Keratinocyte (primary cell): ENCODE data around the gene ZNF724. TPM values are rescaled to one million over a fixed set of nuclear protein-coding genes. Genes with fewer than 3 reads are reported as not detected.
"Not testable (repeated sequence)": the region's sequence is repeated elsewhere in the genome, so short reads cannot be mapped to it uniquely, and the experiment has no call there.

Experiments
- DNase-seq: peaks from one replicate; pipeline ENCODE4 v3.0.0-alpha.2; 2011; ENCODE audit warnings: low read depth, missing footprints, low spot score
- FAIRE-seq: peaks from 2 replicates; lab custom pipeline; 2011; peaks lifted over from hg19 to GRCh38; lab: Jason Lieb, UNC
- H2AFZ ChIP-seq: 2 replicates; pipeline ENCODE4 v1.6.0; 2012; ENCODE audit warnings: low read length, control low read depth, inconsistent platforms; ENCODE audit not compliant: control insufficient read depth
- H3K27ac ChIP-seq: 2 replicates; pipeline ENCODE4 v1.5.1; 2011; ENCODE audit warnings: low read length; ENCODE audit not compliant: control insufficient read depth, insufficient read depth
- H3K27me3 ChIP-seq: 3 replicates; pipeline ENCODE4 v1.6.0; 2011; ENCODE audit warnings: low read length; ENCODE audit not compliant: control insufficient read depth, insufficient read depth; ENCODE audit errors: extremely low read depth
- H3K36me3 ChIP-seq, 2 experiments: 2 replicates in 1 of 2; 3 replicates in 1 of 2; pipeline ENCODE4 v1.5.1; 2011; ENCODE audit warnings: low read length in 2 of 2, mild to moderate bottlenecking in 1 of 2; ENCODE audit not compliant: control insufficient read depth in 2 of 2, insufficient read depth in 2 of 2; ENCODE audit errors: extremely low read depth in 1 of 2
- H3K4me1 ChIP-seq: 3 replicates; pipeline ENCODE4 v1.5.1; 2011; ENCODE audit warnings: low read length; ENCODE audit not compliant: control insufficient read depth, insufficient read depth; ENCODE audit errors: extremely low read depth
- H3K4me2 ChIP-seq: 3 replicates; pipeline ENCODE4 v1.6.0; 2011; ENCODE audit warnings: low read depth, low read length; ENCODE audit not compliant: control insufficient read depth, insufficient read depth; ENCODE audit errors: extremely low read depth
- H3K4me3 ChIP-seq, 3 experiments: fragments of 200-600 bp in 1 of 3; sonication (generic) in 1 of 3; 2 replicates in 2 of 3; 3 replicates in 1 of 3; pipeline ENCODE4 v1.5.1; 2011 to 2016; ENCODE audit warnings: low read length in 3 of 3, mild to moderate bottlenecking in 3 of 3, control low read depth in 2 of 3, inconsistent platforms in 1 of 3, low read depth in 1 of 3, mixed read lengths in 1 of 3, mixed run types in 1 of 3, moderate library complexity in 1 of 3; ENCODE audit not compliant: control insufficient read depth in 2 of 3, insufficient read depth in 2 of 3; ENCODE audit errors: extremely low read depth in 1 of 3
- H3K79me2 ChIP-seq: 2 replicates; pipeline ENCODE4 v1.6.0; 2012; ENCODE audit warnings: low read length; ENCODE audit not compliant: control insufficient read depth, insufficient read depth
- H3K9ac ChIP-seq: 3 replicates; pipeline ENCODE4 v1.6.0; 2011; ENCODE audit warnings: low read length; ENCODE audit not compliant: control insufficient read depth, insufficient read depth; ENCODE audit errors: extremely low read depth
- H3K9me1 ChIP-seq: 3 replicates; pipeline ENCODE4 v1.6.0; 2011; ENCODE audit warnings: low read length; ENCODE audit not compliant: control insufficient read depth, insufficient read depth; ENCODE audit errors: extremely low read depth
- H3K9me3 ChIP-seq: 2 replicates; pipeline ENCODE4 v1.5.1; 2012; ENCODE audit warnings: low read depth, low read length; ENCODE audit not compliant: control insufficient read depth
- H4K20me1 ChIP-seq: 3 replicates; pipeline ENCODE4 v1.6.0; 2011; ENCODE audit warnings: low read length; ENCODE audit not compliant: control insufficient read depth, insufficient read depth; ENCODE audit errors: extremely low read depth
- CTCF ChIP-seq, 3 experiments: IDR thresholded peaks in 1 of 3; conservative IDR thresholded peaks in 1 of 3; optimal IDR thresholded peaks in 1 of 3; 2 replicates in 2 of 3; 3 replicates in 1 of 3; pipeline versions ENCODE3 to v1.5.1; 2011; ENCODE audit warnings: low read length in 3 of 3, mild to moderate bottlenecking in 3 of 3, moderate library complexity in 2 of 3, control low read depth in 1 of 3, inconsistent platforms in 1 of 3; ENCODE audit not compliant: insufficient read depth in 2 of 3; ENCODE audit errors: extremely low read depth in 1 of 3
- EZH2 ChIP-seq: IDR thresholded peaks from one replicate; pipeline ENCODE4 v1.6.1; 2012; ENCODE audit warnings: inconsistent platforms, mild to moderate bottlenecking, low read length, moderate library complexity
- dilution Hi-C: fragments of 300-500 bp; cut with MboI; formaldehyde crosslinking; loops from one replicate; pipeline ENCODE4 v1.7.0; 2020; ENCODE audit warnings: low sequenced_read_pairs; ENCODE audit not compliant: extremely low pct_ligation_motif_present
- polyA plus RNA-seq, 5 experiments: library from polyadenylated mRNA; depleted of rRNA in 3 of 5; stranded (reverse) in 3 of 5; stranded (forward) in 1 of 5; unstranded in 1 of 5; fragments of >200 nt; gene quantifications; 1 replicate in 1 of 5; 2 replicates in 3 of 5; 3 replicates in 1 of 5; pipeline versions ENCODE4 v1.2.1 to v1.2.3, GENCODE V29; 2011 to 2012; ENCODE audit warnings: missing spikeins in 2 of 5, low read depth in 1 of 5, low replicate concordance in 1 of 5

The ZNF724 gene
- polyA plus RNA-seq, 1 donor (not counting 4 experiments of a cell fraction or from before 2014, with no cell fraction given) = 2.6 TPM

DNA sequence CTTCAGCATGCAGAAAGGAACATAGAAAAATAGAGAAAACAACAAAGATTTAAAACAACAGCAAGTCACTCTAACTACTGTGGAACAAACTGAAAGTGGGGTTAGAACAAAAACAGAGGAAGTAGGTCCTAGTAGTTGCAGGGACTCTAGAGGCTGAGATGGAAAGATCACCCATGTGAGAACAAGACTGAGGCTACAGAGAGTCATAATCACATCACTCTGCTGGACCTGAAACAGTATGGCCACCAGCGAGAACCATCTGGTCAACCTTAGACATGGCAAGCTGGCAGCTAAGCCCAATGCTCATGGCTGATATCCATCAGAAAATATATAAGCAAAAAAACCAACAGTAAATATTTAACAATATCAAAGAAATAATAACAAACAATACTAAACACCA lies 35.8 kb upstream of the ZNF724 start:
- dilution Hi-C loops = no loop called here
- FAIRE-seq (no peak), DNase-seq (no peak)

GRCh38 chr19:23285326-23285725 lies 35.1 kb upstream of the ZNF724 start:
- H3K9me3 ChIP-seq, dilution Hi-C loops, H3K9me1 ChIP-seq, H3K27me3 ChIP-seq, H3K79me2 ChIP-seq, H2AFZ ChIP-seq, FAIRE-seq, H3K4me1 ChIP-seq, H3K4me3 ChIP-seq, H3K4me2 ChIP-seq, DNase-seq, H4K20me1 ChIP-seq, H3K27ac ChIP-seq, H3K9ac ChIP-seq, H3K36me3 ChIP-seq: not testable (repeated sequence)

More for the DNA sequence above, 35.8 kb upstream of the ZNF724 start:
- Histone ChIP-seq H3K79me2 (no peaks in the 10 kb centered on the region), H3K4me3 (no peak overlapping the region), H3K36me3 (no peaks in the 10 kb centered on the region), H2AFZ (no peak overlapping the region), H3K9ac (no peak overlapping the region), H3K27ac (no peak overlapping the region), H3K4me2 (no peak overlapping the region), H3K27me3 (no peaks in the 10 kb centered on the region), H3K9me3 (peaks cover 9% of the 10 kb centered on the region), H3K4me1 (no peaks in the 10 kb centered on the region), H4K20me1 (no peaks in the 10 kb centered on the region), H3K9me1 (no peaks in the 10 kb centered on the region)
- TF ChIP-seq EZH2 = no peak
- no peak for TF ChIP-seq CTCF (optimal IDR thresholded peaks at IDR 0.05 in 1 of 3, IDR thresholded peaks at IDR 0.05 in 1 of 3, conservative IDR thresholded peaks at IDR 0.05 in 1 of 3; ENCODE audit: extremely low read depth in 1 of 3, insufficient read depth in 2 of 3, low read length in 3 of 3)

- dilution Hi-C loops = no loop called here
- H3K4me2 ChIP-seq = no peak overlapping the region
- TF ChIP-seq CTCF (optimal IDR thresholded peaks at IDR 0.05 in 1 of 3, IDR thresholded peaks at IDR 0.05 in 1 of 3, conservative IDR thresholded peaks at IDR 0.05 in 1 of 3; ENCODE audit: extremely low read depth in 1 of 3, insufficient read depth in 2 of 3, low read length in 3 of 3) (peak; percentile 38 to 69 (median 56)), EZH2 (no peak)
- H3K9me3 ChIP-seq = peaks cover 9% of the 10 kb centered on the region
- no peak for DNase-seq
- no peaks in the 10 kb centered on the region for H3K27me3 ChIP-seq
- no peaks in the 10 kb centered on the region for H3K9me1 ChIP-seq
- no peak overlapping the region for H2AFZ ChIP-seq
- no peak overlapping the region for H3K27ac ChIP-seq
- H3K9ac ChIP-seq = no peak overlapping the region
- no peaks in the 10 kb centered on the region for H3K79me2 ChIP-seq
- H3K36me3 ChIP-seq = no peaks in the 10 kb centered on the region
- no peak for FAIRE-seq
- no peak overlapping the region for H3K4me3 ChIP-seq
- H4K20me1 ChIP-seq = no peaks in the 10 kb centered on the region
- H3K4me1 ChIP-seq = no peaks in the 10 kb centered on the region
These were observed 33.7 kb upstream of the ZNF724 start for GRCh38 chr19:23283925-23284324.
